HEK293 (cell line): Measurements from ENCODE around the gene ACOT7.
A peak's percentile ranks its signal among the peaks of the same experiment; 100 is the strongest.

Experiments
- GFI1B ChIP-seq: fragments of 450-650 bp; formaldehyde crosslinking; IDR thresholded peaks from 2 replicates; pipeline ENCODE4 v1.5.1; 2016; ENCODE audit warnings: missing biosample characterization, missing genetic modification characterization
- GLI4 ChIP-seq: fragments of 450-650 bp; formaldehyde crosslinking; IDR thresholded peaks from 2 replicates; pipeline ENCODE4 v1.5.1; 2016; ENCODE audit warnings: missing biosample characterization, missing genetic modification characterization
- GLIS1 ChIP-seq: fragments of 450-650 bp; formaldehyde crosslinking; IDR thresholded peaks from 2 replicates; pipeline ENCODE4 v1.5.1; 2016; ENCODE audit warnings: missing biosample characterization, missing genetic modification characterization
- KLF10 ChIP-seq: fragments of 450-650 bp; IDR thresholded peaks from 2 replicates; pipeline ENCODE4 v1.5.1; 2018; ENCODE audit warnings: missing biosample characterization, mild to moderate bottlenecking, missing genetic modification characterization
- KLF16 ChIP-seq: fragments of 450-650 bp; formaldehyde crosslinking; IDR thresholded peaks from 2 replicates; pipeline ENCODE4 v1.5.1; 2017; ENCODE audit warnings: missing biosample characterization, missing genetic modification characterization
- MZF1 ChIP-seq: fragments of 450-650 bp; formaldehyde crosslinking; IDR thresholded peaks from 2 replicates; pipeline ENCODE4 v1.5.1; 2017; ENCODE audit warnings: missing biosample characterization, missing genetic modification characterization, borderline replicate concordance
- OVOL3 ChIP-seq: fragments of 450-650 bp; formaldehyde crosslinking; IDR thresholded peaks from 2 replicates; pipeline ENCODE4 v1.5.1; 2016; ENCODE audit warnings: missing biosample characterization, missing genetic modification characterization
- SETDB1 ChIP-seq: IDR thresholded peaks from one replicate; pipeline ENCODE4 v1.6.1; 2017; ENCODE audit warnings: mild to moderate bottlenecking, low read length, moderate library complexity, mixed read lengths; ENCODE audit not compliant: insufficient read length
- TRIM28 ChIP-seq: IDR thresholded peaks from 2 replicates; pipeline ENCODE4 v1.6.1; 2011; ENCODE audit warnings: low read length, control low read depth, borderline replicate concordance
- YY2 ChIP-seq: fragments of 450-650 bp; formaldehyde crosslinking; IDR thresholded peaks from 2 replicates; pipeline ENCODE4 v1.5.1; 2016; ENCODE audit warnings: missing biosample characterization, missing genetic modification characterization
- ZBTB17 ChIP-seq: fragments of 450-650 bp; formaldehyde crosslinking; IDR thresholded peaks from 2 replicates; pipeline ENCODE4 v1.5.1; 2016; ENCODE audit warnings: missing biosample characterization, missing genetic modification characterization
- ZBTB20 ChIP-seq: fragments of 450-650 bp; formaldehyde crosslinking; IDR thresholded peaks from 2 replicates; pipeline ENCODE4 v1.5.1; 2016; ENCODE audit warnings: missing biosample characterization, missing genetic modification characterization
- ZNF155 ChIP-seq: fragments of 450-650 bp; formaldehyde crosslinking; IDR thresholded peaks from 2 replicates; pipeline ENCODE4 v1.5.1; 2016; ENCODE audit warnings: missing biosample characterization, missing genetic modification characterization
- ZNF23 ChIP-seq: fragments of 450-650 bp; formaldehyde crosslinking; IDR thresholded peaks from 2 replicates; pipeline ENCODE4 v1.5.1; 2016; ENCODE audit warnings: missing biosample characterization, missing genetic modification characterization, borderline replicate concordance
- ZNF335 ChIP-seq: fragments of 450-650 bp; formaldehyde crosslinking; conservative IDR thresholded peaks from 2 replicates; pipeline ENCODE4 v1.5.1; 2016; ENCODE audit warnings: missing biosample characterization, missing genetic modification characterization
- ZNF394 ChIP-seq: fragments of 450-650 bp; formaldehyde crosslinking; IDR thresholded peaks from 2 replicates; pipeline ENCODE4 v1.5.1; 2016; ENCODE audit warnings: missing biosample characterization, missing genetic modification characterization, mild to moderate bottlenecking, moderate library complexity, borderline replicate concordance
- ZNF473 ChIP-seq: fragments of 450-650 bp; formaldehyde crosslinking; IDR thresholded peaks from 2 replicates; pipeline ENCODE4 v1.5.1; 2017; ENCODE audit warnings: missing biosample characterization, missing genetic modification characterization
- ZNF544 ChIP-seq: fragments of 450-650 bp; formaldehyde crosslinking; IDR thresholded peaks from 2 replicates; pipeline ENCODE4 v1.5.0; 2017; ENCODE audit warnings: missing biosample characterization, missing genetic modification characterization
- ZNF549 ChIP-seq: fragments of 450-650 bp; IDR thresholded peaks from 2 replicates; pipeline ENCODE4 v1.5.1; 2018; ENCODE audit warnings: missing biosample characterization, missing genetic modification characterization, mild to moderate bottlenecking, inconsistent platforms, moderate library complexity
- ZNF654 ChIP-seq: fragments of 450-650 bp; formaldehyde crosslinking; IDR thresholded peaks from 2 replicates; pipeline ENCODE4 v1.5.1; 2016; ENCODE audit warnings: low read depth, missing biosample characterization, missing genetic modification characterization
- ZNF658 ChIP-seq: fragments of 450-650 bp; formaldehyde crosslinking; IDR thresholded peaks from 2 replicates; pipeline ENCODE4; 2016; ENCODE audit warnings: missing biosample characterization, missing genetic modification characterization
- ZNF777 ChIP-seq: fragments of 450-650 bp; formaldehyde crosslinking; IDR thresholded peaks from 2 replicates; pipeline ENCODE4 v1.5.1; 2017; ENCODE audit warnings: missing biosample characterization, missing genetic modification characterization, borderline replicate concordance
- ZNF843 ChIP-seq: fragments of 450-650 bp; formaldehyde crosslinking; IDR thresholded peaks from 2 replicates; pipeline ENCODE4 v1.5.1; 2016; ENCODE audit warnings: missing biosample characterization, missing genetic modification characterization
- TF ChIP-seq, protein P1 (sequence below): fragments of 450-650 bp; formaldehyde crosslinking; IDR thresholded peaks from 2 replicates; pipeline ENCODE4 v1.5.1; 2017; ENCODE audit warnings: missing biosample characterization, missing genetic modification characterization
- TF ChIP-seq, protein P2 (sequence below): fragments of 450-650 bp; IDR thresholded peaks from 2 replicates; pipeline ENCODE4 v1.5.1; 2018; ENCODE audit warnings: missing biosample characterization, missing genetic modification characterization
- TF ChIP-seq, protein P3 (sequence below): fragments of 450-650 bp; formaldehyde crosslinking; IDR thresholded peaks from 2 replicates; pipeline ENCODE4 v1.5.1; 2016; ENCODE audit warnings: missing biosample characterization, missing genetic modification characterization
- TF ChIP-seq, protein P4 (sequence below): fragments of 450-650 bp; formaldehyde crosslinking; IDR thresholded peaks from 2 replicates; pipeline ENCODE4 v1.5.1; 2016; ENCODE audit warnings: missing biosample characterization, missing genetic modification characterization
- TF ChIP-seq, protein P5 (sequence below): fragments of 450-650 bp; formaldehyde crosslinking; IDR thresholded peaks from 2 replicates; pipeline ENCODE4 v1.5.1; 2016; ENCODE audit warnings: missing biosample characterization, missing genetic modification characterization
- TF ChIP-seq, protein P6 (sequence below): fragments of 450-650 bp; formaldehyde crosslinking; IDR thresholded peaks from 2 replicates; pipeline ENCODE4 v1.5.1; 2016; ENCODE audit warnings: missing biosample characterization, missing genetic modification characterization
- TF ChIP-seq, protein P7 (sequence below): fragments of 450-650 bp; formaldehyde crosslinking; IDR thresholded peaks from 2 replicates; pipeline ENCODE4 v1.5.1; 2016; ENCODE audit warnings: missing biosample characterization, missing genetic modification characterization

The ACOT7 gene

DNA sequence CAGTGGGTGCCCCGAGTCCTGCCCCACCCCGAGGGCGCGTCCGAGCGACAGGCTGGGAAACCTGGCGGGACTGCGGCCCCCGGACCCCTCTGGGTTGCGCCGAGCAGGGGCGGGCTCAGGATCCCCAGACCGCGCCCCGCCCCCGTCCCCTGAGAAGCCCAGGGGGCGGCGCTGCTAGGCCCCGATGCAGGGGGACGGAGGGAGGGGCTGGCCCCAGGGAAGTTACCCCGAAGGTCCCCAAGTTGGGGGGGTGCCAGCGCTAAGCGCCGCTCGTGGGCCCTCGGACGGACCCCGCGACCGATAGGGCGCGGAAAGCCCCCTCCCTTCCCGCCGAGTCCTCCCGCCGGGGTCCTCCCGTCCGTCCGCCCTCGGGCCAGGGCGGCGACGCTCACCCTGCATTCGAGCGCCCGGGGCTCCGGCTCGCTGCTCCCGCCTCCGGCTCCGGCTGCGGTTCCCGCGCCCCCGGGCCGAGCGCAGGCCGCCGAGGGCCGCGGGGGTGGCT, 133.1 kb downstream of the ACOT7 start (continued):
- TF ChIP-seq, protein P1, sequence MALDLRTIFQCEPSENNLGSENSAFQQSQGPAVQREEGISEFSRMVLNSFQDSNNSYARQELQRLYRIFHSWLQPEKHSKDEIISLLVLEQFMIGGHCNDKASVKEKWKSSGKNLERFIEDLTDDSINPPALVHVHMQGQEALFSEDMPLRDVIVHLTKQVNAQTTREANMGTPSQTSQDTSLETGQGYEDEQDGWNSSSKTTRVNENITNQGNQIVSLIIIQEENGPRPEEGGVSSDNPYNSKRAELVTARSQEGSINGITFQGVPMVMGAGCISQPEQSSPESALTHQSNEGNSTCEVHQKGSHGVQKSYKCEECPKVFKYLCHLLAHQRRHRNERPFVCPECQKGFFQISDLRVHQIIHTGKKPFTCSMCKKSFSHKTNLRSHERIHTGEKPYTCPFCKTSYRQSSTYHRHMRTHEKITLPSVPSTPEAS (tag by site-specific recombination): no peak
- TF ChIP-seq ZNF394 (tag by site-specific recombination) (no peak), KLF16 (tag by site-specific recombination) (no peak), YY2 (no peak), GLI4 (tag by site-specific recombination) (no peak), ZNF843 (tag by site-specific recombination) (no peak), ZBTB17 (tag by site-specific recombination) (no peak), MZF1 (tag by site-specific recombination) (no peak), GFI1B (no peak), SETDB1 (no peak), OVOL3 (tag by site-specific recombination) (no peak), ZNF473 (no peak), KLF10 (tag by site-specific recombination) (no peak; the same call in 1 of the 2 replicates), ZNF335 (tag by site-specific recombination) (peak; percentile 71), ZNF654 (tag by site-specific recombination) (no peak), ZBTB20 (tag by site-specific recombination) (no peak), ZNF544 (no peak), ZNF155 (tag by site-specific recombination) (no peak), ZNF777 (tag by site-specific recombination) (no peak; the same call in 1 of the 2 replicates), ZNF658 (no peak), TRIM28 (no peak), GLIS1 (peak; percentile 59), ZNF23 (no peak), ZNF549 (tag by site-specific recombination) (no peak)
- TF ChIP-seq, protein P2, sequence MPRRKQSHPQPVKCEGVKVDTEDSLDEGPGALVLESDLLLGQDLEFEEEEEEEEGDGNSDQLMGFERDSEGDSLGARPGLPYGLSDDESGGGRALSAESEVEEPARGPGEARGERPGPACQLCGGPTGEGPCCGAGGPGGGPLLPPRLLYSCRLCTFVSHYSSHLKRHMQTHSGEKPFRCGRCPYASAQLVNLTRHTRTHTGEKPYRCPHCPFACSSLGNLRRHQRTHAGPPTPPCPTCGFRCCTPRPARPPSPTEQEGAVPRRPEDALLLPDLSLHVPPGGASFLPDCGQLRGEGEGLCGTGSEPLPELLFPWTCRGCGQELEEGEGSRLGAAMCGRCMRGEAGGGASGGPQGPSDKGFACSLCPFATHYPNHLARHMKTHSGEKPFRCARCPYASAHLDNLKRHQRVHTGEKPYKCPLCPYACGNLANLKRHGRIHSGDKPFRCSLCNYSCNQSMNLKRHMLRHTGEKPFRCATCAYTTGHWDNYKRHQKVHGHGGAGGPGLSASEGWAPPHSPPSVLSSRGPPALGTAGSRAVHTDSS (tag by site-specific recombination): no peak
- TF ChIP-seq, protein P3, sequence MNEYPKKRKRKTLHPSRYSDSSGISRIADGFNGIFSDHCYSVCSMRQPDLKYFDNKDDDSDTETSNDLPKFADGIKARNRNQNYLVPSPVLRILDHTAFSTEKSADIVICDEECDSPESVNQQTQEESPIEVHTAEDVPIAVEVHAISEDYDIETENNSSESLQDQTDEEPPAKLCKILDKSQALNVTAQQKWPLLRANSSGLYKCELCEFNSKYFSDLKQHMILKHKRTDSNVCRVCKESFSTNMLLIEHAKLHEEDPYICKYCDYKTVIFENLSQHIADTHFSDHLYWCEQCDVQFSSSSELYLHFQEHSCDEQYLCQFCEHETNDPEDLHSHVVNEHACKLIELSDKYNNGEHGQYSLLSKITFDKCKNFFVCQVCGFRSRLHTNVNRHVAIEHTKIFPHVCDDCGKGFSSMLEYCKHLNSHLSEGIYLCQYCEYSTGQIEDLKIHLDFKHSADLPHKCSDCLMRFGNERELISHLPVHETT (tag by site-specific recombination): no peak
- TF ChIP-seq, protein P4, sequence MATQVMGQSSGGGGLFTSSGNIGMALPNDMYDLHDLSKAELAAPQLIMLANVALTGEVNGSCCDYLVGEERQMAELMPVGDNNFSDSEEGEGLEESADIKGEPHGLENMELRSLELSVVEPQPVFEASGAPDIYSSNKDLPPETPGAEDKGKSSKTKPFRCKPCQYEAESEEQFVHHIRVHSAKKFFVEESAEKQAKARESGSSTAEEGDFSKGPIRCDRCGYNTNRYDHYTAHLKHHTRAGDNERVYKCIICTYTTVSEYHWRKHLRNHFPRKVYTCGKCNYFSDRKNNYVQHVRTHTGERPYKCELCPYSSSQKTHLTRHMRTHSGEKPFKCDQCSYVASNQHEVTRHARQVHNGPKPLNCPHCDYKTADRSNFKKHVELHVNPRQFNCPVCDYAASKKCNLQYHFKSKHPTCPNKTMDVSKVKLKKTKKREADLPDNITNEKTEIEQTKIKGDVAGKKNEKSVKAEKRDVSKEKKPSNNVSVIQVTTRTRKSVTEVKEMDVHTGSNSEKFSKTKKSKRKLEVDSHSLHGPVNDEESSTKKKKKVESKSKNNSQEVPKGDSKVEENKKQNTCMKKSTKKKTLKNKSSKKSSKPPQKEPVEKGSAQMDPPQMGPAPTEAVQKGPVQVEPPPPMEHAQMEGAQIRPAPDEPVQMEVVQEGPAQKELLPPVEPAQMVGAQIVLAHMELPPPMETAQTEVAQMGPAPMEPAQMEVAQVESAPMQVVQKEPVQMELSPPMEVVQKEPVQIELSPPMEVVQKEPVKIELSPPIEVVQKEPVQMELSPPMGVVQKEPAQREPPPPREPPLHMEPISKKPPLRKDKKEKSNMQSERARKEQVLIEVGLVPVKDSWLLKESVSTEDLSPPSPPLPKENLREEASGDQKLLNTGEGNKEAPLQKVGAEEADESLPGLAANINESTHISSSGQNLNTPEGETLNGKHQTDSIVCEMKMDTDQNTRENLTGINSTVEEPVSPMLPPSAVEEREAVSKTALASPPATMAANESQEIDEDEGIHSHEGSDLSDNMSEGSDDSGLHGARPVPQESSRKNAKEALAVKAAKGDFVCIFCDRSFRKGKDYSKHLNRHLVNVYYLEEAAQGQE (tag by site-specific recombination): no peak
- TF ChIP-seq, protein P5, sequence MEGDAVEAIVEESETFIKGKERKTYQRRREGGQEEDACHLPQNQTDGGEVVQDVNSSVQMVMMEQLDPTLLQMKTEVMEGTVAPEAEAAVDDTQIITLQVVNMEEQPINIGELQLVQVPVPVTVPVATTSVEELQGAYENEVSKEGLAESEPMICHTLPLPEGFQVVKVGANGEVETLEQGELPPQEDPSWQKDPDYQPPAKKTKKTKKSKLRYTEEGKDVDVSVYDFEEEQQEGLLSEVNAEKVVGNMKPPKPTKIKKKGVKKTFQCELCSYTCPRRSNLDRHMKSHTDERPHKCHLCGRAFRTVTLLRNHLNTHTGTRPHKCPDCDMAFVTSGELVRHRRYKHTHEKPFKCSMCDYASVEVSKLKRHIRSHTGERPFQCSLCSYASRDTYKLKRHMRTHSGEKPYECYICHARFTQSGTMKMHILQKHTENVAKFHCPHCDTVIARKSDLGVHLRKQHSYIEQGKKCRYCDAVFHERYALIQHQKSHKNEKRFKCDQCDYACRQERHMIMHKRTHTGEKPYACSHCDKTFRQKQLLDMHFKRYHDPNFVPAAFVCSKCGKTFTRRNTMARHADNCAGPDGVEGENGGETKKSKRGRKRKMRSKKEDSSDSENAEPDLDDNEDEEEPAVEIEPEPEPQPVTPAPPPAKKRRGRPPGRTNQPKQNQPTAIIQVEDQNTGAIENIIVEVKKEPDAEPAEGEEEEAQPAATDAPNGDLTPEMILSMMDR (tag by site-specific recombination): peak; percentile 55
- TF ChIP-seq, protein P6, sequence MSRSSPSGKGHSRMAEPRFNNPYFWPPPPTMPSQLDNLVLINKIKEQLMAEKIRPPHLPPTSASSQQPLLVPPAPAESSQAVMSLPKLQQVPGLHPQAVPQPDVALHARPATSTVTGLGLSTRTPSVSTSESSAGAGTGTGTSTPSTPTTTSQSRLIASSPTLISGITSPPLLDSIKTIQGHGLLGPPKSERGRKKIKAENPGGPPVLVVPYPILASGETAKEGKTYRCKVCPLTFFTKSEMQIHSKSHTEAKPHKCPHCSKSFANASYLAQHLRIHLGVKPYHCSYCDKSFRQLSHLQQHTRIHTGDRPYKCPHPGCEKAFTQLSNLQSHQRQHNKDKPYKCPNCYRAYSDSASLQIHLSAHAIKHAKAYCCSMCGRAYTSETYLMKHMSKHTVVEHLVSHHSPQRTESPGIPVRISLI (tag by site-specific recombination): no peak
- TF ChIP-seq, protein P7, sequence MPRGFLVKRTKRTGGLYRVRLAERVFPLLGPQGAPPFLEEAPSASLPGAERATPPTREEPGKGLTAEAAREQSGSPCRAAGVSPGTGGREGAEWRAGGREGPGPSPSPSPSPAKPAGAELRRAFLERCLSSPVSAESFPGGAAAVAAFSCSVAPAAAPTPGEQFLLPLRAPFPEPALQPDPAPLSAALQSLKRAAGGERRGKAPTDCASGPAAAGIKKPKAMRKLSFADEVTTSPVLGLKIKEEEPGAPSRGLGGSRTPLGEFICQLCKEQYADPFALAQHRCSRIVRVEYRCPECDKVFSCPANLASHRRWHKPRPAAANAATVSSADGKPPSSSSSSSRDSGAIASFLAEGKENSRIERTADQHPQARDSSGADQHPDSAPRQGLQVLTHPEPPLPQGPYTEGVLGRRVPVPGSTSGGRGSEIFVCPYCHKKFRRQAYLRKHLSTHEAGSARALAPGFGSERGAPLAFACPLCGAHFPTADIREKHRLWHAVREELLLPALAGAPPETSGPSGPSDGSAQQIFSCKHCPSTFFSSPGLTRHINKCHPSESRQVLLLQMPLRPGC (tag by site-specific recombination): no peak
